H1 (cell line): Measurements from ENCODE around the gene RNF141. TPM values are rescaled to one million over a fixed set of nuclear protein-coding genes. Genes with fewer than 3 reads are reported as not detected.

Source experiments
- CTCF ChIA-PET: fragments of 300-600 bp; sonication (Branson Sonifier 250); formaldehyde crosslinking; loops from one replicate; lab custom pipeline; 2021; ENCODE audit not compliant: partially characterized antibody; lab: Charles Lee
- POLR2A ChIA-PET: fragments of 300-600 bp; sonication (Branson Sonifier 250); formaldehyde crosslinking; loops from one replicate; lab custom pipeline; 2021; ENCODE audit warnings: inconsistent platforms; ENCODE audit not compliant: partially characterized antibody; lab: Charles Lee
- DNase-seq, 2 experiments: peaks; one replicate each; pipeline versions ENCODE4 v3.0.0 to v3.0.0-alpha.2; 2010 to 2022; ENCODE audit warnings: low spot score in 2 of 2, low read depth in 1 of 2, mixed read lengths in 1 of 2
- FAIRE-seq: peaks from 2 replicates; lab custom pipeline; 2011; peaks lifted over from hg19 to GRCh38; lab: Jason Lieb, UNC
- H2AFZ ChIP-seq: 2 replicates; pipeline ENCODE4 v1.8.1; 2012; ENCODE audit warnings: low read length, inconsistent platforms
- H2AK5ac ChIP-seq: 2 replicates; pipeline ENCODE4 v1.6.1; 2013; ENCODE audit warnings: low read depth, low read length
- H2BK120ac ChIP-seq: replicated peaks from 2 replicates; pipeline ENCODE3; 2013; ENCODE audit warnings: low read depth, low read length, inconsistent platforms
- H2BK12ac ChIP-seq: 2 replicates; pipeline ENCODE4 v1.6.1; 2013; ENCODE audit warnings: low read depth, low read length
- H2BK15ac ChIP-seq: 2 replicates; pipeline ENCODE4 v1.6.1; 2013; ENCODE audit warnings: low read length
- H2BK20ac ChIP-seq: 2 replicates; pipeline ENCODE4 v1.6.1; 2013; ENCODE audit warnings: low read length
- H2BK5ac ChIP-seq: 2 replicates; pipeline ENCODE4 v1.6.1; 2013; ENCODE audit warnings: low read depth, low read length
- H3K14ac ChIP-seq: 2 replicates; pipeline ENCODE4 v1.6.1; 2013; ENCODE audit warnings: inconsistent platforms; ENCODE audit not compliant: insufficient read length
- H3K18ac ChIP-seq: 2 replicates; pipeline ENCODE4 v1.6.1; 2013; ENCODE audit warnings: low read length; ENCODE audit errors: extremely low read depth
- H3K23ac ChIP-seq: 2 replicates; pipeline ENCODE4 v1.6.1; 2013; ENCODE audit warnings: inconsistent platforms; ENCODE audit not compliant: insufficient read length
- H3K23me2 ChIP-seq: 2 replicates; pipeline ENCODE4 v1.6.1; 2013; ENCODE audit warnings: low read depth, low read length
- H3K27ac ChIP-seq: 2 replicates; pipeline ENCODE4 v1.6.1; 2011; ENCODE audit warnings: low read depth, low read length, inconsistent platforms
- H3K27me3 ChIP-seq, 4 experiments: replicated peaks in 1 of 4; 1 replicate in 1 of 4; 2 replicates in 3 of 4; pipeline versions ENCODE4 v1.6.1 to v1.8.1; 2011 to 2013; ENCODE audit warnings: low read length in 3 of 4, mild to moderate bottlenecking in 3 of 4, inconsistent platforms in 2 of 4, mixed read lengths in 2 of 4, moderate library complexity in 1 of 4; ENCODE audit not compliant: control insufficient read depth in 3 of 4, insufficient read depth in 3 of 4; ENCODE audit errors: extremely low read depth in 1 of 4
- H3K36me3 ChIP-seq, 4 experiments: 2 replicates each; pipeline versions ENCODE4 v1.6.1 to v1.8.1; 2011 to 2013; ENCODE audit warnings: mild to moderate bottlenecking in 4 of 4, low read length in 3 of 4, moderate library complexity in 2 of 4, control low read depth in 1 of 4, inconsistent platforms in 1 of 4; ENCODE audit not compliant: insufficient read depth in 4 of 4, control insufficient read depth in 2 of 4
- H3K4ac ChIP-seq: replicated peaks from 2 replicates; pipeline ENCODE3; 2013; ENCODE audit warnings: low read length, low read depth, mixed read lengths, inconsistent platforms; ENCODE audit not compliant: insufficient read length
- H3K4me1 ChIP-seq, 4 experiments: replicated peaks in 1 of 4; 1 replicate in 1 of 4; 2 replicates in 3 of 4; pipeline versions ENCODE4 v1.6.1 to v1.8.1; 2011 to 2013; ENCODE audit warnings: low read length in 3 of 4, inconsistent platforms in 2 of 4, mixed read lengths in 1 of 4; ENCODE audit not compliant: insufficient read depth in 4 of 4, control insufficient read depth in 3 of 4
- H3K4me2 ChIP-seq, 2 experiments: 2 replicates each; pipeline versions ENCODE4 v1.6.1 to v1.8.1; 2011 to 2013; ENCODE audit warnings: low read depth in 2 of 2, low read length in 2 of 2, control low read depth in 1 of 2, inconsistent platforms in 1 of 2, mild to moderate bottlenecking in 1 of 2; ENCODE audit not compliant: insufficient read depth in 1 of 2
- H3K4me3 ChIP-seq, 4 experiments: fragments of 200-600, 300-600 bp in 1 of 4; sonication (generic), shearing (Covaris generic), sonication (Bioruptor Twin) in 1 of 4; 2 replicates each; pipeline versions ENCODE4 v1.5.1 to v1.8.1; 2011 to 2016; ENCODE audit warnings: low read length in 4 of 4, low read depth in 3 of 4, control low read depth in 2 of 4, inconsistent platforms in 2 of 4, mild to moderate bottlenecking in 2 of 4, mixed read lengths in 1 of 4, moderate library complexity in 1 of 4; ENCODE audit not compliant: insufficient read depth in 2 of 4; ENCODE audit errors: extremely low read depth in 1 of 4
- H3K56ac ChIP-seq: replicated peaks from 2 replicates; pipeline ENCODE3; 2013; ENCODE audit warnings: low read depth, mild to moderate bottlenecking, mixed read lengths, low read length, inconsistent platforms; ENCODE audit not compliant: insufficient read length
- H3K79me1 ChIP-seq: 2 replicates; pipeline ENCODE4 v1.6.1; 2013; ENCODE audit warnings: low read depth, low read length, control low read depth
- H3K79me2 ChIP-seq, 2 experiments: 2 replicates each; pipeline versions ENCODE4 v1.6.1 to v1.8.1; 2012 to 2013; ENCODE audit warnings: low read length in 2 of 2, mild to moderate bottlenecking in 2 of 2, inconsistent platforms in 1 of 2; ENCODE audit not compliant: insufficient read depth in 2 of 2, control insufficient read depth in 1 of 2
- H3K9ac ChIP-seq, 4 experiments: replicated peaks in 1 of 4; 1 replicate in 1 of 4; 2 replicates in 3 of 4; pipeline versions ENCODE4 v1.6.1 to v1.8.1; 2011 to 2013; ENCODE audit warnings: low read depth in 3 of 4, low read length in 3 of 4, control low read depth in 2 of 4, mild to moderate bottlenecking in 2 of 4, moderate library complexity in 2 of 4, inconsistent platforms in 1 of 4; ENCODE audit errors: extremely low read depth in 1 of 4
- H3K9me3 ChIP-seq, 2 experiments: 2 replicates each; pipeline versions ENCODE4 v1.6.1 to v1.8.1; 2012 to 2013; ENCODE audit warnings: mild to moderate bottlenecking in 2 of 2, moderate library complexity in 2 of 2, control low read depth in 1 of 2, inconsistent platforms in 1 of 2, low read depth in 1 of 2, low read length in 1 of 2, mixed read lengths in 1 of 2; ENCODE audit not compliant: insufficient read depth in 2 of 2
- H4K20me1 ChIP-seq, 2 experiments: replicated peaks in 1 of 2; 2 replicates each; pipeline versions ENCODE3 to v1.8.1; 2011 to 2013; ENCODE audit warnings: inconsistent platforms in 2 of 2, low read length in 2 of 2, mild to moderate bottlenecking in 1 of 2; ENCODE audit not compliant: insufficient read depth in 2 of 2, control insufficient read depth in 1 of 2
- H4K5ac ChIP-seq: 2 replicates; pipeline ENCODE4 v1.6.1; 2013; ENCODE audit warnings: low read length, low read depth, mixed read lengths, inconsistent platforms; ENCODE audit not compliant: insufficient read length
- H4K8ac ChIP-seq: 2 replicates; pipeline ENCODE4 v1.8.0; 2013; ENCODE audit warnings: mild to moderate bottlenecking, moderate library complexity, low read length, inconsistent platforms; ENCODE audit not compliant: insufficient read depth; ENCODE audit errors: extremely low read depth
- H4K91ac ChIP-seq: replicated peaks from 2 replicates; pipeline ENCODE3; 2013; ENCODE audit warnings: low read length, mixed read lengths, inconsistent platforms; ENCODE audit not compliant: insufficient read length
- SIX5 ChIP-seq: IDR thresholded peaks from 2 replicates; pipeline ENCODE4 v1.6.1; 2011; ENCODE audit warnings: mild to moderate bottlenecking, low read depth, low read length
- TAF1 ChIP-seq: IDR thresholded peaks from 2 replicates; pipeline ENCODE4 v1.6.1; 2011; ENCODE audit warnings: mild to moderate bottlenecking, low read depth, low read length
- WGBS, 2 experiments: shearing (Covaris generic) in 1 of 2; methylation state at CpG; one replicate each; pipeline versions ENCODE4 v1.1.6 to v1.1.7; 2013 to 2015; ENCODE audit warnings: low lambda C conversion rate in 2 of 2, mixed read lengths in 2 of 2, inconsistent platforms in 1 of 2, low coverage in 1 of 2, missing lambda C conversion rate in 1 of 2; ENCODE audit not compliant: insufficient replicate concordance in 2 of 2, insufficient coverage in 1 of 2, insufficient read length in 1 of 2; ENCODE audit errors: extremely low coverage in 1 of 2, missing lambda C conversion rate in 1 of 2; 5-methylcytosine and 5-hydroxymethylcytosine counted together
- polyA plus RNA-seq, 7 experiments: library from polyadenylated mRNA; depleted of rRNA in 3 of 7; stranded (reverse) in 5 of 7; unstranded in 2 of 7; fragments of >200 nt in 5 of 7; fragments of 200-250 nt in 2 of 7; gene quantifications; 1 replicate in 5 of 7; 2 replicates in 1 of 7; 4 replicates in 1 of 7; pipeline versions ENCODE4 v1.2.1 to v1.2.3, GENCODE V29; 2011 to 2013; ENCODE audit warnings: missing spikeins in 2 of 7, mixed read lengths in 2 of 7
- total RNA-seq: library from RNA; stranded (reverse); fragmentation: NEBNext Ultra II Directional; extraction: Animal tissue kit (Norgen Biotek cat#: 25700); gene quantifications from 2 replicates; pipeline ENCODE4 v1.2.1, GENCODE V29; 2021

Gene RNF141
- total and polyA plus RNA-seq, 2 of the 8 experiments (the other 6 are each of a cell fraction or from before 2014, with no cell fraction given), result 8.5 to 22.8 TPM

DNA sequence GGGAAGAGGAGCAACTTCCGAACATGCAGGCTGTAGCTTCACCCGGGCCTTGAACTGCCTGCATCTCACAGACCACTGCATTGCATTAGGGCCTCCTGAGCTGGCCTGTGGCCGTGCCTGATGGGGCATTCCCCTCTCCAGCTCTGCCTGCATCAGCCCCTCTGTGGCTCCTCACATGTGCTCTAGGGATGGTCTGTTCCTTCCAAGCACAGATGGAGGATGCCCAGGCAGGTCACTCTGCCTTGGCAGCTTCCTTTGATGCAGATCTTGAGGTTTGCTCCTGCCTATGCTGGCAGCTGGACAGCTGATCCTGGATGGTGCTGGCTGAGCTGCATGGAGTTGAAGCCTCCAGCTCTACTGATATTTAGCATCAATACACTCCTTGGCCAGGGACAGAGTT lies 57.4 kb downstream of the RNF141 start:
- Histone ChIP-seq H3K9me3 (no peaks in the 10 kb centered on the region), H2BK120ac (no peak overlapping the region), H3K27ac (no peak overlapping the region), H3K79me2 (no peaks in the 10 kb centered on the region), H3K9ac (no peak overlapping the region), H3K18ac (no peak overlapping the region), H3K27me3 (no peaks in the 10 kb centered on the region), H3K4me2 (no peak overlapping the region), H2BK20ac (no peak overlapping the region), H2BK15ac (no peak overlapping the region), H3K4ac (no peak overlapping the region), H3K79me1 (no peaks in the 10 kb centered on the region), H3K23ac (no peak overlapping the region), H2BK5ac (no peak overlapping the region), H4K5ac (no peak overlapping the region), H3K4me1 (peaks cover 0 to 1% (median 0%) of the 10 kb centered on the region in 4 experiments; a peak in 1 of 7 replicates), H4K8ac (no peak overlapping the region), H3K56ac (no peak overlapping the region), H3K14ac (no peak overlapping the region), H2AK5ac (no peak overlapping the region), H2BK12ac (no peak overlapping the region), H4K91ac (no peak overlapping the region), H3K36me3 (no peaks in the 10 kb centered on the region), H4K20me1 (peaks cover 0 to 2% of the 10 kb centered on the region in 2 experiments), H2AFZ (no peak overlapping the region), H3K23me2 (no peaks in the 10 kb centered on the region), H3K4me3 (no peak overlapping the region)
- POLR2A ChIA-PET, result no interaction called here
- no peak for FAIRE-seq
- TF ChIP-seq SIX5 (no peak), TAF1 (no peak)
- CTCF ChIA-PET, result interaction anchor here (1.1 to 2.4 kb wide), 4 partner anchors 14 to 79 kb away, joined by 4 to 6 read pairs (median 4); no protein-coding TSS in a partner anchor
- WGBS, 2 experiments, result 58% methylated on average over 3 of the region's 3 CpGs; no CpG with 5 or more reads in 1 of the 2 experiments
- DNase-seq, result no peak
